Left forelimb (tissue), 1 donor: ENCODE results near the gene PGS1.
"Not testable (repeated sequence)": the region's sequence is repeated elsewhere in the genome, so short reads cannot be mapped to it uniquely, and the experiment has no call there.

Experiments used
- DNase-seq: peaks from one replicate; pipeline ENCODE4 v3.0.0-alpha.2; 2018; ENCODE audit warnings: low spot score

PGS1 gene

GRCh38 chr17:78448356-78448993 lies 70.0 kb downstream of the PGS1 start:
- no peak for DNase-seq

- DNase-seq, result no peak
Observed at GRCh38 chr17:78449983-78450595, 71.6 kb downstream of the PGS1 start.

GRCh38 chr17:78450696-78451345 lies 72.4 kb downstream of the PGS1 start:
- DNase-seq, result peak; percentile 71

- DNase-seq, result no peak
Observed at GRCh38 chr17:78451753-78452152, 73.3 kb downstream of the PGS1 start.

GRCh38 chr17:78454346-78454745 lies 75.9 kb downstream of the PGS1 start:
- no peak for DNase-seq

GRCh38 chr17:78458091-78458490 lies 79.6 kb downstream of the PGS1 start:
- DNase-seq, result no peak

GRCh38 chr17:78458736-78459335 lies 80.4 kb downstream of the PGS1 start:
- DNase-seq, result no peak

GRCh38 chr17:78459696-78460095 lies 81.2 kb downstream of the PGS1 start:
- DNase-seq, result no peak

- no peak for DNase-seq
Observed at GRCh38 chr17:78460176-78460675, 81.8 kb downstream of the PGS1 start.

- no peak for DNase-seq
Observed at GRCh38 chr17:78460951-78461798, 82.7 kb downstream of the PGS1 start.

GRCh38 chr17:78461799-78462053 lies 83.3 kb downstream of the PGS1 start:
- no peak for DNase-seq

GRCh38 chr17:78462148-78462547 lies 83.7 kb downstream of the PGS1 start:
- no peak for DNase-seq

GRCh38 chr17:78466109-78466785 lies 87.8 kb downstream of the PGS1 start:
- DNase-seq, result not testable (repeated sequence)

- no peak for DNase-seq
Observed at GRCh38 chr17:78466786-78467715, 88.6 kb downstream of the PGS1 start.

GRCh38 chr17:78468366-78468765 lies 89.9 kb downstream of the PGS1 start:
- DNase-seq, result no peak

GRCh38 chr17:78469443-78469842 lies 91.0 kb downstream of the PGS1 start:
- DNase-seq, result no peak

GRCh38 chr17:78471635-78472034 lies 93.2 kb downstream of the PGS1 start:
- DNase-seq, result no peak

- no peak for DNase-seq
Observed at GRCh38 chr17:78472035-78472905, 93.8 kb downstream of the PGS1 start.

- DNase-seq, result no peak
Observed at GRCh38 chr17:78473951-78474613, 95.6 kb downstream of the PGS1 start.
